K562 (cell line): ENCODE results near the gene NPY1R. TPM values are rescaled to one million over a fixed set of nuclear protein-coding genes. Genes with fewer than 3 reads are reported as not detected.
A peak's percentile ranks its signal among the peaks of the same experiment; 100 is the strongest.

ENCODE experiments used
- ATAC-seq: fragments of 200-7000 bp; cut with Tn5 transposase; 3 replicates; pipeline ENCODE4 v1.9.1; 2020; ENCODE audit warnings: moderate library complexity
- Bru-seq: library from RNA; stranded (reverse); fragments of 400-500 nt; gene quantifications from one replicate; lab custom pipeline; 2021; lab: Mats Ljungman, UMichigan
- BruChase-seq, 2 experiments: library from RNA; stranded (reverse); fragments of 400-500 nt; gene quantifications; one replicate each; lab custom pipeline; 2021; lab: Mats Ljungman, UMichigan
- BruUV-seq: library from RNA; stranded (reverse); fragments of 400-500 nt; replicated peaks from 2 replicates; lab custom pipeline; 2021; lab: Mats Ljungman, UMichigan
- CTCF ChIA-PET: fragments of 300-600 bp; formaldehyde crosslinking; extraction: SDS; loops from one replicate; lab custom pipeline; 2021; ENCODE audit warnings: low intra/inter-chr PET ratio; lab: Yijun Ruan, JAX
- POLR2A ChIA-PET: fragments of 300-600, 350-650 bp; sonication (Branson Sonifier 250); formaldehyde crosslinking; extraction: SDS; loops from one replicate; lab custom pipeline; 2021; ENCODE audit warnings: antibody characterized with exemption, inconsistent platforms; lab: Yijun Ruan, JAX
- DNase-seq, 4 experiments: peaks; one replicate each; pipeline versions ENCODE4 v3.0.0 to v3.0.0-alpha.2; 2011 to 2018; ENCODE audit warnings: low spot score in 3 of 4, mixed read lengths in 3 of 4; ENCODE audit errors: extremely low read depth in 1 of 4
- FAIRE-seq: peaks from 2 replicates; lab custom pipeline; 2011; peaks lifted over from hg19 to GRCh38; lab: Jason Lieb, UNC
- H2AFZ ChIP-seq: 2 replicates; pipeline ENCODE4 v1.6.0; 2011; ENCODE audit warnings: low read depth, low read length, control low read depth, inconsistent platforms
- H3K27ac ChIP-seq: fragments of 200-600 bp; 3 replicates; pipeline ENCODE4 v1.8.0; 2011; ENCODE audit warnings: low read depth, mild to moderate bottlenecking, control low read depth, inconsistent platforms, low read length, moderate library complexity, mixed read lengths; ENCODE audit errors: extremely low read depth
- H3K27me3 ChIP-seq, 2 experiments: fragments of 300-600 bp in 1 of 2; 2 replicates in 1 of 2; 3 replicates in 1 of 2; pipeline versions ENCODE4 v1.6.0 to v1.8.0; 2011; ENCODE audit warnings: inconsistent platforms in 2 of 2, low read length in 2 of 2, mild to moderate bottlenecking in 1 of 2, mixed read lengths in 1 of 2, moderate library complexity in 1 of 2; ENCODE audit not compliant: control insufficient read depth in 2 of 2, insufficient read depth in 2 of 2
- H3K36me3 ChIP-seq: fragments of 300-600 bp; 3 replicates; pipeline ENCODE4 v1.8.0; 2011; ENCODE audit warnings: mild to moderate bottlenecking, low read length, inconsistent platforms; ENCODE audit not compliant: control insufficient read depth, insufficient read depth
- H3K4me1 ChIP-seq, 2 experiments: fragments of 200-600 bp in 1 of 2; replicated peaks in 1 of 2; 2 replicates in 1 of 2; 3 replicates in 1 of 2; pipeline versions ENCODE4 v1.5.1 to v1.8.0; 2011; ENCODE audit warnings: inconsistent platforms in 2 of 2, low read length in 2 of 2, mild to moderate bottlenecking in 1 of 2, mixed read lengths in 1 of 2, moderate library complexity in 1 of 2; ENCODE audit not compliant: control insufficient read depth in 2 of 2, insufficient read depth in 2 of 2
- H3K4me2 ChIP-seq: 2 replicates; pipeline ENCODE4 v1.6.1; 2011; ENCODE audit warnings: low read length, control low read depth, inconsistent platforms, mixed read lengths; ENCODE audit not compliant: insufficient read depth
- H3K4me3 ChIP-seq: fragments of 200-600 bp; sonication (generic), shearing (Covaris generic); 2 replicates; pipeline ENCODE4 v1.5.1; 2016; ENCODE audit warnings: control low read depth, inconsistent platforms
- H3K79me2 ChIP-seq: fragments of 200-600 bp; 3 replicates; pipeline ENCODE4 v1.8.0; 2011; ENCODE audit warnings: low read length, inconsistent platforms; ENCODE audit not compliant: control insufficient read depth, insufficient read depth
- H3K9ac ChIP-seq, 2 experiments: 2 replicates each; pipeline versions ENCODE4 v1.6.0 to v1.6.1; 2011; ENCODE audit warnings: low read depth in 2 of 2, low read length in 2 of 2, control low read depth in 1 of 2, inconsistent platforms in 1 of 2, mild to moderate bottlenecking in 1 of 2, mixed read lengths in 1 of 2; ENCODE audit not compliant: insufficient read depth in 1 of 2
- H3K9me1 ChIP-seq: one replicate; pipeline ENCODE4 v1.6.0; 2011; ENCODE audit warnings: inconsistent platforms, mild to moderate bottlenecking, low read length, moderate library complexity; ENCODE audit not compliant: control insufficient read depth, insufficient read depth
- H3K9me3 ChIP-seq: replicated peaks from 2 replicates; pipeline ENCODE4 v1.5.1; 2011; ENCODE audit warnings: low read depth, low read length, inconsistent platforms; ENCODE audit not compliant: control insufficient read depth, insufficient read depth
- H4K20me1 ChIP-seq: replicated peaks from 2 replicates; pipeline ENCODE4 v1.6.1; 2011; ENCODE audit warnings: low read length, inconsistent platforms, mixed read lengths; ENCODE audit not compliant: control insufficient read depth, insufficient read depth
- MGA ChIP-seq: fragments of 450-650 bp; IDR thresholded peaks from 2 replicates; pipeline ENCODE4 v1.6.1; 2016; ENCODE audit warnings: mild to moderate bottlenecking, moderate library complexity
- PCBP1 ChIP-seq: fragments of 200-400 bp; formaldehyde crosslinking; IDR thresholded peaks from 2 replicates; pipeline ENCODE4 v1.6.1; 2018; ENCODE audit warnings: mild to moderate bottlenecking, low read depth, low read length; ENCODE audit not compliant: poor library complexity, severe bottlenecking
- RAD51 ChIP-seq: fragments of 450-650 bp; IDR thresholded peaks from 2 replicates; pipeline ENCODE4 v1.7.1; 2016; ENCODE audit warnings: low read depth, mild to moderate bottlenecking, borderline replicate concordance
- WGBS: fragments of 100-300 bp; shearing (Covaris generic); methylation state at CpG from one replicate; pipeline ENCODE4 v1.1.6; 2016; ENCODE audit warnings: low coverage, mixed read lengths; ENCODE audit not compliant: insufficient coverage; ENCODE audit errors: missing lambda C conversion rate; 5-methylcytosine and 5-hydroxymethylcytosine counted together
- in situ Hi-C: fragments of 300-500 bp; cut with MboI; formaldehyde crosslinking; loops from 4 replicates; pipeline ENCODE4 v1.15.0; 2018; ENCODE audit warnings: inconsistent platforms, mixed read lengths
- intact Hi-C: fragments of 100-400 bp; cut with micrococcal nuclease; formaldehyde crosslinking; loops from 2 replicates; pipeline ENCODE4 v1.14.2; 2022
- long read RNA-seq, 3 experiments: library from polyadenylated mRNA in 2 of 3; library from RNA in 1 of 3; unstranded in 2 of 3; stranded (forward) in 1 of 3; transcript quantifications; one replicate each; pipeline ENCODE4 v2.0.0, GENCODE V29; 2019 to 2022
- polyA minus RNA-seq, 3 experiments: library from RNA; depleted of rRNA, polyadenylated mRNA; stranded (reverse); fragments of >200 nt; gene quantifications; 2 replicates each; pipeline ENCODE4 v1.2.3, GENCODE V29; 2011
- polyA plus RNA-seq, 8 experiments: library from polyadenylated mRNA; depleted of rRNA in 4 of 8; stranded (reverse) in 5 of 8; unstranded in 3 of 8; fragments of >200 nt; fragmentation: Nextera tagmentation in 2 of 8; fragmentation: Illumina TruSeq in 1 of 8; extraction: Ambion mirVana in 2 of 8; extraction: Trizol in 1 of 8; gene quantifications; 2 replicates each; pipeline versions ENCODE4 v1.2.1 to v1.2.3, GENCODE V29; 2011 to 2014; ENCODE audit warnings: inconsistent platforms in 1 of 8, missing spikeins in 1 of 8
- total RNA-seq, 7 experiments: library from RNA; depleted of rRNA in 6 of 7; stranded (reverse); fragments of >200 nt in 6 of 7; fragmentation: Illumina TruSeq in 2 of 7; extraction: Trizol in 2 of 7; gene quantifications; 2 replicates each; pipeline versions ENCODE4 v1.2.1 to v1.2.3, GENCODE V29; 2011 to 2021; ENCODE audit warnings: low replicate concordance in 1 of 7

The NPY1R gene
- 0.23 TPM in 1 of 2 replicates, not detected in the other for total RNA-seq (2011; cell fraction: chromatin; rRNA removed; ENCODE audit: low replicate concordance)
- not detected in 2 replicates for total RNA-seq (2011; cell fraction: nucleolus; rRNA removed)
- not detected in 2 replicates for total RNA-seq (2011; cell fraction: nucleoplasm; rRNA removed)
- total RNA-seq (2014; rRNA removed) (not detected in 2 replicates), total RNA-seq (2014; rRNA removed; fragmentation: Illumina TruSeq; extraction: Trizol) (0.10 TPM in 1 of 2 replicates, not detected in the other), total RNA-seq (2015; rRNA removed; fragmentation: Illumina TruSeq; extraction: Trizol) (0.18 TPM in 1 of 2 replicates, not detected in the other), total RNA-seq (2021) (0.07 and 0.13 TPM in 2 replicates), polyA plus RNA-seq (2011; rRNA removed) (not detected in 2 replicates), polyA plus RNA-seq (2014; fragmentation: Illumina TruSeq; extraction: Trizol) (not detected in 2 replicates), polyA plus RNA-seq (2014; fragmentation: Nextera tagmentation; extraction: Ambion mirVana) (under 1 TPM; 0.04 to 0.10 TPM), polyA plus RNA-seq (2014; rRNA removed) (not detected in 2 replicates), polyA minus RNA-seq (2011; rRNA and poly(A)+ RNA removed) (not detected in 2 replicates), Bru-seq, nascent RNA (percentile 9 among the genes with signal in this experiment), BruChase-seq, experiment 1, labeled RNA remaining after a 2-hour chase (not detected), BruChase-seq, experiment 2, labeled RNA remaining after a 6-hour chase (percentile 17 among the genes with signal in this experiment)
- not detected in 2 replicates for polyA plus RNA-seq (2011; cell fraction: cytosol; rRNA removed)
- polyA plus RNA-seq (2011; cell fraction: nucleus; rRNA removed): not detected in 2 replicates
- polyA plus RNA-seq (2012): 0.07 and 0.10 TPM in 2 replicates
- not detected in 2 replicates for polyA minus RNA-seq (2011; cell fraction: cytosol; rRNA and poly(A)+ RNA removed)
- not detected in 2 replicates for polyA minus RNA-seq (2011; cell fraction: nucleus; rRNA and poly(A)+ RNA removed)
- long read RNA-seq, experiment 1: 0 reads
- long read RNA-seq, experiment 2: 0 reads
- long read RNA-seq, experiment 3: 0 reads

- peaks cover 0 to 8% of the 10 kb centered on the region in 2 experiments; a peak in 4 of 5 replicates for H3K4me1 ChIP-seq
- peak within 1 kb of the TSS; percentile 68 for H3K4me2 ChIP-seq
- peaks cover 0 to 15% of the 10 kb centered on the region in 2 experiments; a peak in 1 of 5 replicates for H3K27me3 ChIP-seq
- FAIRE-seq: peak; percentile 80
- H3K4me3 ChIP-seq: peak within 1 kb of the TSS; percentile 16
- in situ Hi-C loops (loop anchor here (10.0 kb wide), 2 partner anchors 138 to 228 kb away; no protein-coding TSS in a partner anchor), intact Hi-C loops (loop anchor here (1.0 to 5.0 kb wide), 5 partner anchors 137 to 835 kb away; no protein-coding TSS in a partner anchor)
- H3K9me1 ChIP-seq: no peaks in the 10 kb centered on the region
- peak; percentile 46 to 76 (median 60) for DNase-seq
- no peaks in the 10 kb centered on the region for H3K9me3 ChIP-seq
- H3K9ac ChIP-seq: peak within 1 kb of the TSS in 1 of 2 experiments; percentile 49; a peak in 1 of 4 replicates
- 9% methylated on average over 35 of the region's 36 CpGs for WGBS
- POLR2A ChIA-PET: interaction anchor here (1.0 kb wide), 1 partner anchor 11 kb away, joined by 3 read pairs; no protein-coding TSS in a partner anchor
- no TSS peak for BruUV-seq
- H3K79me2 ChIP-seq: no peaks in the 10 kb centered on the region
- H3K27ac ChIP-seq: no peak within 1 kb of the TSS
- CTCF ChIA-PET: interaction anchor here (0.7 kb wide), 1 partner anchor 285 kb away, joined by 3 read pairs; no protein-coding TSS in a partner anchor
- no peaks in the 10 kb centered on the region for H4K20me1 ChIP-seq
- H2AFZ ChIP-seq: peak within 1 kb of the TSS; percentile 86
- no peaks in the 10 kb centered on the region for H3K36me3 ChIP-seq
- peak; percentile 98 for ATAC-seq
- TF ChIP-seq MGA (peak; percentile 29; the same call in 1 of the 2 replicates), RAD51 (peak; percentile 92), PCBP1 (no peak)
Observed at GRCh38 chr4:163332526-163333406, at the start of gene NPY1R. Gene NPY1R (minus strand): TSS chr4:163332596. CDS start chr4:163326554, 6,042 bp downstream.
